Right lobe of liver (tissue), 6 donors: Measurements from ENCODE around the gene GIGYF2. TPM values are rescaled to one million over a fixed set of nuclear protein-coding genes. Genes with fewer than 3 reads are reported as not detected.

Source experiments
- ATAC-seq, 4 donors: fragments of 200-7000 bp; cut with Tn5 transposase; one replicate each; pipeline ENCODE4 v1.9.1; 2020; ENCODE audit warnings: mild to moderate bottlenecking in 4 of 4, moderate library complexity in 4 of 4
- DNase-seq, 3 donors: peaks; one replicate each; pipeline ENCODE4 v3.0.0-alpha.2; 2020
- H3K27ac ChIP-seq, 3 donors: fragments of 200-600 bp; one replicate each; pipeline ENCODE4 v1.8.0; 2022
- H3K27me3 ChIP-seq, 2 donors: fragments of 200-600 bp; one replicate each; pipeline ENCODE4 v1.8.0; 2022
- H3K36me3 ChIP-seq, 4 donors: fragments of 200-600 bp; sonication (generic) in 1 of 4; one replicate each; pipeline versions ENCODE4 v1.5.1 to v1.8.0; 2017 to 2022; ENCODE audit warnings: control low read depth in 1 of 4
- H3K4me1 ChIP-seq, 4 donors: fragments of 200-600 bp; sonication (generic) in 1 of 4; one replicate each; pipeline versions ENCODE4 v1.5.1 to v1.8.0; 2017 to 2022; ENCODE audit warnings: control low read depth in 1 of 4
- H3K4me3 ChIP-seq, 3 donors: fragments of 200-600 bp; one replicate each; pipeline ENCODE4 v1.8.0; 2022
- H3K9me3 ChIP-seq, 4 donors: fragments of 200-600 bp; sonication (generic) in 1 of 4; one replicate each; pipeline versions ENCODE4 v1.5.1 to v1.8.0; 2017 to 2022; ENCODE audit warnings: control low read depth in 1 of 4
- POLR2A ChIP-seq: fragments of 450-650 bp; IDR thresholded peaks from one replicate; pipeline ENCODE4 v1.6.1; 2017; ENCODE audit warnings: antibody characterized with exemption, mild to moderate bottlenecking
- WGBS: methylation state at CpG from one replicate; pipeline ENCODE4 v1.1.6; 2018; ENCODE audit warnings: low coverage, low lambda C conversion rate; ENCODE audit not compliant: insufficient coverage; ENCODE audit errors: missing lambda C conversion rate; 5-methylcytosine and 5-hydroxymethylcytosine counted together
- intact Hi-C, 2 donors: fragments of 100-400 bp; cut with DNase I; formaldehyde crosslinking; loops; one replicate each; pipeline versions ENCODE4 v1.11.2 to v1.14.1; 2022
- total RNA-seq, 6 experiments: library from RNA; depleted of rRNA in 2 of 6; stranded (reverse); fragments of >200 nt in 2 of 6; fragmentation: NEBNext Ultra II Directional in 3 of 6; extraction: Animal tissue kit (Norgen Biotek cat#: 25700) in 3 of 6; gene quantifications; one replicate each; pipeline versions ENCODE4 v1.1.0 to v1.2.4, GENCODE V29; 2016 to 2023
- TF ChIP-seq, protein P1 (sequence below), 4 donors: fragments of 200-600 bp in 3 of 4; fragments of 450-650 bp in 1 of 4; IDR thresholded peaks; one replicate each; pipeline versions ENCODE4 v1.5.1 to v1.8.0; 2016 to 2022; ENCODE audit warnings: antibody characterized with exemption in 4 of 4, mild to moderate bottlenecking in 2 of 4
- donor health status: DM: no; HTN: yes; CAD: no.
- donor health status: DM: no; HTN: no; CAD: no.
- donor health status: DM: no; HTN: no; CAD: no.
- donor health status: DM: no; HTN: yes; CAD: no.
- donor health status: DM: no; HTN: yes; CAD: no.

The GIGYF2 gene
- total RNA-seq, 6 experiments from 2014 or later: 25.7 to 35.0 (median 32.6) TPM

DNA sequence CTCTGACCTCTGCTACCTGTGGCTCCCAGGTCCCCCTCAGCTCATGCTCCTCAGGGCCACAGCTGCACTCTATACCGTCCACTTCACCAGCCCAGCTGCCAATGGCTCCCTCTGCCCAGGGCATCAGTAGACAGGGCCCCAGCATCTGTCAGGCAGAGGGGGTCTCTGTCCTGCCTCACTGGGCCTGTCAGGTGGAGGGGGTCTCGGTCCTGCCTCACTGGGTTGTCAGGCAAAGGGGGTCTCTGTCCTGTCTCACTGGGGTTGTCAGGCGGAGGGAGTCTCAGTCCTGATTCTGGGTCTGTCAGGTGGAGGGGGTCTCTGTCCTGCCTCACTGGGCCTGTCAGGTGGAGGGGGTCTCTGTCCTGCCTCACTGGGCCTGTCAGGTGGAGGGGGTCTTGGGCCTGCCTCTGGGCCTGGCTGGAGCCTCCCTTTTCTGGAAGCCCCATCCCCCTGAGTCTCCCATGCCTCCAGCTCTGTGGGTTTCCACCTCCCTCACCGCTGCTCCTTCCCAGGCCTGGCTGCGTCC, 192.8 kb downstream of the GIGYF2 start:
- no peak overlapping the region for H3K27ac ChIP-seq
- no peaks in the 10 kb centered on the region for H3K9me3 ChIP-seq
- ATAC-seq (no peak), DNase-seq (peak in 1 of 3 donors; percentile 23)
- TF ChIP-seq POLR2A: no peak
- TF ChIP-seq, protein P1, sequence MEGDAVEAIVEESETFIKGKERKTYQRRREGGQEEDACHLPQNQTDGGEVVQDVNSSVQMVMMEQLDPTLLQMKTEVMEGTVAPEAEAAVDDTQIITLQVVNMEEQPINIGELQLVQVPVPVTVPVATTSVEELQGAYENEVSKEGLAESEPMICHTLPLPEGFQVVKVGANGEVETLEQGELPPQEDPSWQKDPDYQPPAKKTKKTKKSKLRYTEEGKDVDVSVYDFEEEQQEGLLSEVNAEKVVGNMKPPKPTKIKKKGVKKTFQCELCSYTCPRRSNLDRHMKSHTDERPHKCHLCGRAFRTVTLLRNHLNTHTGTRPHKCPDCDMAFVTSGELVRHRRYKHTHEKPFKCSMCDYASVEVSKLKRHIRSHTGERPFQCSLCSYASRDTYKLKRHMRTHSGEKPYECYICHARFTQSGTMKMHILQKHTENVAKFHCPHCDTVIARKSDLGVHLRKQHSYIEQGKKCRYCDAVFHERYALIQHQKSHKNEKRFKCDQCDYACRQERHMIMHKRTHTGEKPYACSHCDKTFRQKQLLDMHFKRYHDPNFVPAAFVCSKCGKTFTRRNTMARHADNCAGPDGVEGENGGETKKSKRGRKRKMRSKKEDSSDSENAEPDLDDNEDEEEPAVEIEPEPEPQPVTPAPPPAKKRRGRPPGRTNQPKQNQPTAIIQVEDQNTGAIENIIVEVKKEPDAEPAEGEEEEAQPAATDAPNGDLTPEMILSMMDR (IDR thresholded peaks at IDR 0.05): no peak
- no peaks in the 10 kb centered on the region for H3K4me1 ChIP-seq
- intact Hi-C loops: no loop called here
- WGBS: 83% methylated on average over 1 of the region's 5 CpGs
- H3K27me3 ChIP-seq: no peaks in the 10 kb centered on the region
- H3K36me3 ChIP-seq: peaks cover 0 to 15% (median 1%) of the 10 kb centered on the region in 4 donors
- no peak overlapping the region for H3K4me3 ChIP-seq

GRCh38 chr2:232890536-232890895, 193.4 kb downstream of the GIGYF2 start:
- DNase-seq: peak in 1 of 3 donors; percentile 25
- Histone ChIP-seq H3K9me3 (no peaks in the 10 kb centered on the region), H3K27ac (no peak overlapping the region), H3K27me3 (no peaks in the 10 kb centered on the region), H3K4me3 (no peak overlapping the region), H3K4me1 (no peaks in the 10 kb centered on the region), H3K36me3 (peaks cover 0 to 15% (median 1%) of the 10 kb centered on the region in 4 donors)
- no peak for ATAC-seq
- no peak for TF ChIP-seq POLR2A
- TF ChIP-seq, protein P1 (IDR thresholded peaks at IDR 0.05): no peak
- 92% methylated on average over 10 of the region's 11 CpGs for WGBS
- intact Hi-C loops: no loop called here

DNA sequence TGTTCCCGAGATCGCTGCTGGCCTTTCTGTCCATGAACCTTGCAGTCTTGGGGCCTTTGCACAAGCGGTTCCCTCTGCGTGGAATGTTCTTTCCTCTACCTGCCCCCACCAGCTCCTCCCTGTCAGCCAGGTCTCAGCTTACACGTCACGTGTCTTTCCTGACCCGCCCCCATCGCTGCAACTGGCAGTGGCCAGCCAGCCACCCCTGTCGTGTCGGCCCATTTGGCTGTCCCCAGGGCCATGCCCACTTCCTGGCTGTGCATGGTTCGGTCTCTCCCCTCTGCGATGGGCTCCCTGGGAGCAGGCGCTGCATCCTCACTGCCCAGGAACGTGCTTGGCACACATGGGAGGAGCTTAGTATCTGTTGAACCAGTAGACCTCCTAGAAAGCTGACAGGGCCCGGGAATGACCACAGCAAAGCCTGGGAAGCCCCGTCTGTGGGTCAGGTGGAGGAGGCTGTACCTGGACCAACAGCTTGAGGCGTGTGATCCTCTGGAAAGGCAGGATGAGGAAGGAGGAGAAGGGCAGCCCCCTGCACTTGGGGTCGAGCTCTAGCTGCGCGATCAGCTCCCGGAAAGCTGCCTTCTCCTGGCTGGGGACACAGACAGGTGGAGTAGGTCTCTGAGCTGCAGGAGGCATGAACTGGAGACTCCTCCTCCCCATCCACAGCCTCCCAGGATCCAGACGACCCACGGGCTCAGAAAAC, 193.9 kb downstream of the GIGYF2 start:
- DNase-seq: peak in 2 of 3 donors; percentile 23 to 68
- Histone ChIP-seq H3K9me3 (no peaks in the 10 kb centered on the region), H3K4me1 (no peaks in the 10 kb centered on the region), H3K4me3 (no peak overlapping the region), H3K36me3 (peaks cover 0 to 15% (median 1%) of the 10 kb centered on the region in 4 donors), H3K27ac (no peak overlapping the region), H3K27me3 (no peaks in the 10 kb centered on the region)
- peak; percentile 21 to 75 (median 29) for ATAC-seq
- intact Hi-C loops: no loop called here
- no peak for TF ChIP-seq POLR2A
- TF ChIP-seq, protein P1 (IDR thresholded peaks at IDR 0.05): no peak
- WGBS: 74% methylated on average over 18 of the region's 23 CpGs

DNA sequence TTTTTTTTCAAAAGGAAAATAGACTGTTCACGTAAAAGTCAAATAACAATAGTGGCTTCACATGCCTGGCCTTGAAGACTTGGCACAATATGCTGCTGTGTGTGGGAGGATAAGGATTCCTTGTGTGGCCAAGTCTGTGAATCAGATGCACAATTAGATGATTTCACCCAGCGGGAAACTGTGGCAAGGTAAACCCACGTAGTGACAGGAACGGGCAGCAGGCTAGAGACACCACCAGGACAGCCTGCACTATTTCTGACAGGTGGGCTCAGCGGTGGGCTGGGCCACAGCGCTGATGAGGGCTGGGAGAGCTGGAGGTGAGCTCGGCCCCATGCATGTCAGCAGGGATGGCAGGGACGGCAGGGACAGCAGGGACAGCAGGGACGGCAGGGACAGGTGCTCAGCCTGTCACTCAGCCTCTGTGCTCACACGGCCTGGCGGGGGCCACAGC, 194.5 kb downstream of the GIGYF2 start:
- WGBS: 75% methylated on average over 1 of the region's 11 CpGs
- ATAC-seq (peak in 1 of 4 donors; percentile 21), DNase-seq (peak in 1 of 3 donors; percentile 30)
- Histone ChIP-seq H3K4me1 (no peaks in the 10 kb centered on the region), H3K4me3 (no peak overlapping the region), H3K27me3 (no peaks in the 10 kb centered on the region), H3K27ac (no peak overlapping the region), H3K9me3 (no peaks in the 10 kb centered on the region), H3K36me3 (peaks cover 0 to 15% (median 1%) of the 10 kb centered on the region in 4 donors)
- TF ChIP-seq, protein P1 (IDR thresholded peaks at IDR 0.05): no peak
- TF ChIP-seq POLR2A: no peak
- intact Hi-C loops: no loop called here
